Astrocyte (in vitro differentiated cells and primary cell): ENCODE data around the gene JAKMIP1. TPM values are rescaled to one million over a fixed set of nuclear protein-coding genes. Genes with fewer than 3 reads are reported as not detected.

ENCODE experiments used
- DNase-seq: peaks from one replicate; pipeline ENCODE4 v3.0.0-alpha.2; 2010; ENCODE audit warnings: low read depth
- FAIRE-seq: peaks from 2 replicates; lab custom pipeline; 2011; peaks lifted over from hg19 to GRCh38; lab: Jason Lieb, UNC
- H2AFZ ChIP-seq: 2 replicates; pipeline ENCODE4 v1.6.0; 2012; ENCODE audit warnings: low read depth, low read length, inconsistent platforms
- H3K27ac ChIP-seq: 2 replicates; pipeline ENCODE4 v1.5.1; 2011; ENCODE audit warnings: low read depth, low read length, inconsistent platforms
- H3K27me3 ChIP-seq: 2 replicates; pipeline ENCODE4 v1.6.0; 2011; ENCODE audit warnings: low read length, inconsistent platforms; ENCODE audit not compliant: insufficient read depth
- H3K36me3 ChIP-seq: 2 replicates; pipeline ENCODE4 v1.5.1; 2011; ENCODE audit warnings: low read length, inconsistent platforms; ENCODE audit not compliant: insufficient read depth
- H3K4me1 ChIP-seq: 2 replicates; pipeline ENCODE4 v1.5.1; 2011; ENCODE audit warnings: low read length, inconsistent platforms; ENCODE audit not compliant: insufficient read depth
- H3K4me2 ChIP-seq: 2 replicates; pipeline ENCODE4 v1.6.0; 2012; ENCODE audit warnings: low read length, inconsistent platforms
- H3K4me3 ChIP-seq: 2 replicates; pipeline ENCODE4 v1.5.1; 2011; ENCODE audit warnings: low read depth, mild to moderate bottlenecking, low read length, inconsistent platforms; ENCODE audit not compliant: insufficient read depth
- H3K79me2 ChIP-seq: 2 replicates; pipeline ENCODE4 v1.6.0; 2012; ENCODE audit warnings: mild to moderate bottlenecking, low read length, inconsistent platforms; ENCODE audit not compliant: insufficient read depth
- H3K9ac ChIP-seq: 2 replicates; pipeline ENCODE4 v1.6.0; 2012; ENCODE audit warnings: mild to moderate bottlenecking, low read length, inconsistent platforms
- H3K9me3 ChIP-seq: 2 replicates; pipeline ENCODE4 v1.5.1; 2012; ENCODE audit warnings: low read depth, mild to moderate bottlenecking, low read length, inconsistent platforms; ENCODE audit not compliant: insufficient read depth
- H4K20me1 ChIP-seq: 2 replicates; pipeline ENCODE4 v1.6.0; 2012; ENCODE audit warnings: low read length, inconsistent platforms; ENCODE audit not compliant: insufficient read depth
- H3K27ac Mint-ChIP-seq: one replicate; pipeline ENCODE4 v1.8.0; 2021; ENCODE audit warnings: mild to moderate bottlenecking, mixed read lengths; ENCODE audit not compliant: unreplicated experiment
- H3K27me3 Mint-ChIP-seq: one replicate; pipeline ENCODE4 v1.8.0; 2021; ENCODE audit warnings: low read depth, mixed read lengths; ENCODE audit not compliant: unreplicated experiment
- H3K36me3 Mint-ChIP-seq: one replicate; pipeline ENCODE4 v1.8.0; 2021; ENCODE audit warnings: low read depth, mixed read lengths; ENCODE audit not compliant: unreplicated experiment
- H3K4me1 Mint-ChIP-seq: one replicate; pipeline ENCODE4 v1.8.0; 2021; ENCODE audit warnings: low read depth, mixed read lengths; ENCODE audit not compliant: unreplicated experiment
- H3K4me3 Mint-ChIP-seq: one replicate; pipeline ENCODE4 v1.8.0; 2021; ENCODE audit warnings: mild to moderate bottlenecking, moderate library complexity, mixed read lengths; ENCODE audit not compliant: unreplicated experiment
- H3K9me3 Mint-ChIP-seq: one replicate; pipeline ENCODE4 v1.8.0; 2021; ENCODE audit warnings: mild to moderate bottlenecking, mixed read lengths; ENCODE audit not compliant: unreplicated experiment
- CTCF ChIP-seq: IDR thresholded peaks from 2 replicates; pipeline ENCODE4 v1.5.1; 2011; ENCODE audit warnings: low read depth, mild to moderate bottlenecking, inconsistent platforms, low read length, moderate library complexity; ENCODE audit not compliant: insufficient read depth
- EZH2 ChIP-seq: IDR thresholded peaks from 2 replicates; pipeline ENCODE4 v1.6.1; 2012; ENCODE audit warnings: mild to moderate bottlenecking, low read length, inconsistent platforms; ENCODE audit not compliant: insufficient read depth
- total RNA-seq: library from RNA; stranded (reverse); gene quantifications from 2 replicates; pipeline ENCODE4 v1.2.1, GENCODE V29; 2021

The JAKMIP1 gene
- total RNA-seq, 1 donor from 2014 or later = 0.50 TPM

GRCh38 chr4:6086846-6087245, 113.5 kb downstream of the JAKMIP1 start:
- FAIRE-seq (no peak), DNase-seq (no peak)
- Mint-ChIP-seq H3K27ac (no peak overlapping the region), H3K36me3 (peaks cover 3% of the 10 kb centered on the region), H3K27me3 (peaks cover 64% of the 10 kb centered on the region), H3K4me3 (no peak overlapping the region), H3K4me1 (no peaks in the 10 kb centered on the region), H3K9me3 (peaks cover 3% of the 10 kb centered on the region)
- H3K4me2 ChIP-seq = no peak overlapping the region
- no peaks in the 10 kb centered on the region for H3K79me2 ChIP-seq
- H3K36me3 ChIP-seq = no peaks in the 10 kb centered on the region
- no peaks in the 10 kb centered on the region for H3K4me1 ChIP-seq
- no peak overlapping the region for H3K27ac ChIP-seq
- TF ChIP-seq CTCF = no peak
- TF ChIP-seq EZH2 = no peak
- H3K27me3 ChIP-seq = no peaks in the 10 kb centered on the region
- H4K20me1 ChIP-seq = no peaks in the 10 kb centered on the region
- no peak overlapping the region for H3K9ac ChIP-seq
- no peak overlapping the region for H2AFZ ChIP-seq
- no peak overlapping the region for H3K4me3 ChIP-seq
- H3K9me3 ChIP-seq = no peaks in the 10 kb centered on the region

GRCh38 chr4:6085691-6086628, 114.4 kb downstream of the JAKMIP1 start:
- H3K9ac ChIP-seq = no peak overlapping the region
- Mint-ChIP-seq H3K27me3 (peaks cover 66% of the 10 kb centered on the region), H3K4me3 (no peak overlapping the region), H3K36me3 (peaks cover 3% of the 10 kb centered on the region), H3K27ac (no peak overlapping the region), H3K4me1 (no peaks in the 10 kb centered on the region), H3K9me3 (peaks cover 3% of the 10 kb centered on the region)
- no peak overlapping the region for H3K27ac ChIP-seq
- no peak for DNase-seq
- no peaks in the 10 kb centered on the region for H3K4me1 ChIP-seq
- H2AFZ ChIP-seq = no peak overlapping the region
- no peaks in the 10 kb centered on the region for H3K9me3 ChIP-seq
- no peaks in the 10 kb centered on the region for H3K27me3 ChIP-seq
- no peaks in the 10 kb centered on the region for H3K79me2 ChIP-seq
- TF ChIP-seq CTCF (no peak), EZH2 (no peak)
- no peak for FAIRE-seq
- H4K20me1 ChIP-seq = no peaks in the 10 kb centered on the region
- H3K4me2 ChIP-seq = no peak overlapping the region
- no peak overlapping the region for H3K4me3 ChIP-seq
- H3K36me3 ChIP-seq = no peaks in the 10 kb centered on the region
